SK-N-MC (cell line): ENCODE measurements around the gene MDM1.
A peak's percentile ranks its signal among the peaks of the same experiment; 100 is the strongest.

ENCODE experiments used
- DNase-seq: peaks from one replicate; pipeline ENCODE4 v3.0.0-alpha.2; 2011; ENCODE audit warnings: low read depth, low spot score
- H3K27ac ChIP-seq: fragments of 200-600 bp; sonication (generic); 2 replicates; pipeline ENCODE4 v1.5.1; 2016; ENCODE audit warnings: mixed run types
- H3K36me3 ChIP-seq: fragments of 200-600 bp; sonication (generic); 2 replicates; pipeline ENCODE4 v1.6.1; 2017; ENCODE audit warnings: antibody characterized with exemption, low read length, mixed read lengths; ENCODE audit not compliant: insufficient read depth
- H3K4me3 ChIP-seq: fragments of 200-600 bp; sonication (generic); 2 replicates; pipeline ENCODE4 v1.5.1; 2016
- H3K9ac ChIP-seq: fragments of 200-600 bp; sonication (generic); 2 replicates; pipeline ENCODE4 v1.8.0; 2017; ENCODE audit warnings: mixed run types, mixed read lengths; ENCODE audit not compliant: insufficient read length
- H3K9me3 ChIP-seq: fragments of 200-600 bp; sonication (generic); 2 replicates; pipeline ENCODE4 v1.6.1; 2017; ENCODE audit warnings: low read depth, mild to moderate bottlenecking, antibody characterized with exemption, low read length, moderate library complexity, mixed read lengths
- EZH2 ChIP-seq: fragments of 200-600 bp; sonication (generic); IDR thresholded peaks from one replicate; pipeline ENCODE4 v1.6.1; 2017; ENCODE audit warnings: antibody characterized with exemption
- FOXP2 ChIP-seq: optimal IDR thresholded peaks from 2 replicates; pipeline ENCODE3; 2011; ENCODE audit warnings: mild to moderate bottlenecking, moderate library complexity; ENCODE audit not compliant: insufficient read depth; ENCODE audit errors: extremely low read length, control extremely low read depth
- POLR2AphosphoS5 ChIP-seq: IDR thresholded peaks from 2 replicates; pipeline ENCODE4 v1.6.1; 2012; ENCODE audit warnings: mild to moderate bottlenecking, low read depth, low read length, borderline replicate concordance

Gene MDM1

GRCh38 chr12:68331869-68332727 is at the start of gene MDM1:
Gene MDM1, minus strand, starts transcription at chr12:68332362. Its CDS starts 117 bp downstream, at chr12:68332245.
- DNase-seq: peak; percentile 93
- Histone ChIP-seq H3K36me3 (0 out of 2 replicates have a peak, but pooled peaks cover 3% of the 10 kb centered on the region), H3K4me3 (peak within 1 kb of the TSS; percentile 80), H3K27ac (no peak within 1 kb of the TSS), H3K9ac (peak within 1 kb of the TSS; percentile 73), H3K9me3 (no peaks in the 10 kb centered on the region)
- TF ChIP-seq EZH2: no peak
- peak; percentile 84 for TF ChIP-seq POLR2AphosphoS5
- TF ChIP-seq FOXP2: peak; percentile 74

GRCh38 chr12:68381476-68382219 is 49.5 kb upstream of the MDM1 start:
- H3K9ac ChIP-seq: peak overlapping the region; percentile 5
- H3K9me3 ChIP-seq: no peaks in the 10 kb centered on the region
- H3K4me3 ChIP-seq: 0 out of 2 replicates have a peak overlapping the region, but pooled peaks have one; percentile 12
- no peaks in the 10 kb centered on the region for H3K36me3 ChIP-seq
- TF ChIP-seq POLR2AphosphoS5 (no peak), FOXP2 (no peak), EZH2 (no peak)
- H3K27ac ChIP-seq: peak overlapping the region; percentile 35; the same call in 1 of the 2 replicates
- no peak for DNase-seq

GRCh38 chr12:68378872-68379606 is 46.9 kb upstream of the MDM1 start:
- H3K9ac ChIP-seq: no peak overlapping the region
- DNase-seq: no peak
- no peak overlapping the region for H3K27ac ChIP-seq
- no peaks in the 10 kb centered on the region for H3K36me3 ChIP-seq
- TF ChIP-seq POLR2AphosphoS5: no peak
- no peak for TF ChIP-seq FOXP2
- no peak for TF ChIP-seq EZH2
- no peak overlapping the region for H3K4me3 ChIP-seq
- H3K9me3 ChIP-seq: no peaks in the 10 kb centered on the region

GRCh38 chr12:68377881-68378280 is 45.7 kb upstream of the MDM1 start:
- no peak overlapping the region for H3K27ac ChIP-seq
- no peak overlapping the region for H3K9ac ChIP-seq
- no peak overlapping the region for H3K4me3 ChIP-seq
- no peak for DNase-seq
- no peaks in the 10 kb centered on the region for H3K9me3 ChIP-seq
- H3K36me3 ChIP-seq: no peaks in the 10 kb centered on the region
- no peak for TF ChIP-seq EZH2
- TF ChIP-seq POLR2AphosphoS5: no peak
- TF ChIP-seq FOXP2: no peak

- no peaks in the 10 kb centered on the region for H3K36me3 ChIP-seq
- TF ChIP-seq POLR2AphosphoS5 (no peak), FOXP2 (no peak), EZH2 (no peak)
- H3K9ac ChIP-seq: no peak overlapping the region
- DNase-seq: no peak
- no peak overlapping the region for H3K4me3 ChIP-seq
- no peaks in the 10 kb centered on the region for H3K9me3 ChIP-seq
- no peak overlapping the region for H3K27ac ChIP-seq
Observed at GRCh38 chr12:68376901-68377300, 44.7 kb upstream of the MDM1 start.

GRCh38 chr12:68375756-68376695 is 43.9 kb upstream of the MDM1 start:
- H3K9ac ChIP-seq: no peak overlapping the region
- DNase-seq: no peak
- no peaks in the 10 kb centered on the region for H3K36me3 ChIP-seq
- H3K4me3 ChIP-seq: no peak overlapping the region
- no peak overlapping the region for H3K27ac ChIP-seq
- no peaks in the 10 kb centered on the region for H3K9me3 ChIP-seq
- TF ChIP-seq FOXP2 (no peak), POLR2AphosphoS5 (no peak), EZH2 (no peak)

- DNase-seq: no peak
- no peak overlapping the region for H3K27ac ChIP-seq
- TF ChIP-seq POLR2AphosphoS5 (no peak), FOXP2 (no peak), EZH2 (no peak)
- no peaks in the 10 kb centered on the region for H3K36me3 ChIP-seq
- H3K4me3 ChIP-seq: no peak overlapping the region
- no peaks in the 10 kb centered on the region for H3K9me3 ChIP-seq
- no peak overlapping the region for H3K9ac ChIP-seq
Observed at GRCh38 chr12:68374307-68374982, 42.3 kb upstream of the MDM1 start.

- DNase-seq: no peak
- Histone ChIP-seq H3K4me3 (no peak overlapping the region), H3K9me3 (no peaks in the 10 kb centered on the region), H3K27ac (no peak overlapping the region), H3K9ac (no peak overlapping the region), H3K36me3 (no peaks in the 10 kb centered on the region)
- TF ChIP-seq FOXP2: no peak
- TF ChIP-seq EZH2: no peak
Observed at GRCh38 chr12:68370667-68371066, 38.5 kb upstream of the MDM1 start.
